Endometrial microvascular endothelial cells (primary cell): ENCODE results near the gene TMEM51. TPM values are rescaled to one million over a fixed set of nuclear protein-coding genes. Genes with fewer than 3 reads are reported as not detected.

Experiments used
- in situ Hi-C: cut with HindIII; loops from 2 replicates; pipeline ENCODE4 v1.10.0; 2017; ENCODE audit warnings: low sequenced_read_pairs, low pct_unique_long_range_greater_than_20kb; ENCODE audit errors: inconsistent ontology term
- total RNA-seq: library from RNA; depleted of rRNA; stranded (reverse); fragments of >200 nt; gene quantifications from one replicate; pipeline ENCODE4 v1.2.3, GENCODE V29; 2015; ENCODE audit errors: inconsistent ontology term

TMEM51 gene
- total RNA-seq, 1 donor from 2014 or later = 18.1 TPM

GRCh38 chr1:15186073-15186845 lies 32.7 kb downstream of the TMEM51 start:
- in situ Hi-C loops = no loop called here

GRCh38 chr1:15186846-15187151 lies 33.3 kb downstream of the TMEM51 start:
- in situ Hi-C loops = no loop called here

- in situ Hi-C loops = no loop called here
These were observed 33.9 kb downstream of the TMEM51 start for GRCh38 chr1:15187175-15188129.

- in situ Hi-C loops = no loop called here
These were observed 34.6 kb downstream of the TMEM51 start for GRCh38 chr1:15188130-15188524.

- in situ Hi-C loops = no loop called here
These were observed 35.1 kb downstream of the TMEM51 start for GRCh38 chr1:15188678-15189077.

- in situ Hi-C loops = no loop called here
These were observed 36.3 kb downstream of the TMEM51 start for GRCh38 chr1:15189692-15190370.

GRCh38 chr1:15191267-15191666 lies 37.7 kb downstream of the TMEM51 start:
- in situ Hi-C loops = no loop called here

- in situ Hi-C loops = no loop called here
These were observed 38.2 kb downstream of the TMEM51 start for GRCh38 chr1:15191770-15192169.

- in situ Hi-C loops = no loop called here
These were observed 39.5 kb downstream of the TMEM51 start for GRCh38 chr1:15192916-15193550.

- in situ Hi-C loops = no loop called here
These were observed 42.0 kb downstream of the TMEM51 start for GRCh38 chr1:15195420-15196052.

- in situ Hi-C loops = no loop called here
These were observed 42.5 kb downstream of the TMEM51 start for GRCh38 chr1:15196069-15196468.

GRCh38 chr1:15196807-15197530 lies 43.4 kb downstream of the TMEM51 start:
- in situ Hi-C loops = no loop called here

GRCh38 chr1:15197591-15198447 lies 44.3 kb downstream of the TMEM51 start:
- in situ Hi-C loops = no loop called here

GRCh38 chr1:15198684-15199083 lies 45.1 kb downstream of the TMEM51 start:
- in situ Hi-C loops = no loop called here

GRCh38 chr1:15201221-15201620 lies 47.7 kb downstream of the TMEM51 start:
- in situ Hi-C loops = no loop called here

GRCh38 chr1:15201849-15202551 lies 48.5 kb downstream of the TMEM51 start:
- in situ Hi-C loops = no loop called here

- in situ Hi-C loops = no loop called here
These were observed 51.4 kb downstream of the TMEM51 start for GRCh38 chr1:15204931-15205330.
